Keratinocyte (primary cell): Measurements from ENCODE around the gene SPIRE1. TPM values are rescaled to one million over a fixed set of nuclear protein-coding genes. Genes with fewer than 3 reads are reported as not detected.

Experiments
- DNase-seq: peaks from one replicate; pipeline ENCODE4 v3.0.0-alpha.2; 2011; ENCODE audit warnings: low read depth, missing footprints, low spot score
- FAIRE-seq: peaks from 2 replicates; lab custom pipeline; 2011; peaks lifted over from hg19 to GRCh38; lab: Jason Lieb, UNC
- H2AFZ ChIP-seq: 2 replicates; pipeline ENCODE4 v1.6.0; 2012; ENCODE audit warnings: low read length, control low read depth, inconsistent platforms; ENCODE audit not compliant: control insufficient read depth
- H3K27ac ChIP-seq: 2 replicates; pipeline ENCODE4 v1.5.1; 2011; ENCODE audit warnings: low read length; ENCODE audit not compliant: control insufficient read depth, insufficient read depth
- H3K27me3 ChIP-seq: 3 replicates; pipeline ENCODE4 v1.6.0; 2011; ENCODE audit warnings: low read length; ENCODE audit not compliant: control insufficient read depth, insufficient read depth; ENCODE audit errors: extremely low read depth
- H3K36me3 ChIP-seq, 2 experiments: 2 replicates in 1 of 2; 3 replicates in 1 of 2; pipeline ENCODE4 v1.5.1; 2011; ENCODE audit warnings: low read length in 2 of 2, mild to moderate bottlenecking in 1 of 2; ENCODE audit not compliant: control insufficient read depth in 2 of 2, insufficient read depth in 2 of 2; ENCODE audit errors: extremely low read depth in 1 of 2
- H3K4me1 ChIP-seq: 3 replicates; pipeline ENCODE4 v1.5.1; 2011; ENCODE audit warnings: low read length; ENCODE audit not compliant: control insufficient read depth, insufficient read depth; ENCODE audit errors: extremely low read depth
- H3K4me2 ChIP-seq: 3 replicates; pipeline ENCODE4 v1.6.0; 2011; ENCODE audit warnings: low read depth, low read length; ENCODE audit not compliant: control insufficient read depth, insufficient read depth; ENCODE audit errors: extremely low read depth
- H3K4me3 ChIP-seq, 3 experiments: fragments of 200-600 bp in 1 of 3; sonication (generic) in 1 of 3; 2 replicates in 2 of 3; 3 replicates in 1 of 3; pipeline ENCODE4 v1.5.1; 2011 to 2016; ENCODE audit warnings: low read length in 3 of 3, mild to moderate bottlenecking in 3 of 3, control low read depth in 2 of 3, inconsistent platforms in 1 of 3, low read depth in 1 of 3, mixed read lengths in 1 of 3, mixed run types in 1 of 3, moderate library complexity in 1 of 3; ENCODE audit not compliant: control insufficient read depth in 2 of 3, insufficient read depth in 2 of 3; ENCODE audit errors: extremely low read depth in 1 of 3
- H3K79me2 ChIP-seq: 2 replicates; pipeline ENCODE4 v1.6.0; 2012; ENCODE audit warnings: low read length; ENCODE audit not compliant: control insufficient read depth, insufficient read depth
- H3K9ac ChIP-seq: 3 replicates; pipeline ENCODE4 v1.6.0; 2011; ENCODE audit warnings: low read length; ENCODE audit not compliant: control insufficient read depth, insufficient read depth; ENCODE audit errors: extremely low read depth
- H3K9me1 ChIP-seq: 3 replicates; pipeline ENCODE4 v1.6.0; 2011; ENCODE audit warnings: low read length; ENCODE audit not compliant: control insufficient read depth, insufficient read depth; ENCODE audit errors: extremely low read depth
- H3K9me3 ChIP-seq: 2 replicates; pipeline ENCODE4 v1.5.1; 2012; ENCODE audit warnings: low read depth, low read length; ENCODE audit not compliant: control insufficient read depth
- H4K20me1 ChIP-seq: 3 replicates; pipeline ENCODE4 v1.6.0; 2011; ENCODE audit warnings: low read length; ENCODE audit not compliant: control insufficient read depth, insufficient read depth; ENCODE audit errors: extremely low read depth
- EZH2 ChIP-seq: IDR thresholded peaks from one replicate; pipeline ENCODE4 v1.6.1; 2012; ENCODE audit warnings: inconsistent platforms, mild to moderate bottlenecking, low read length, moderate library complexity
- dilution Hi-C: fragments of 300-500 bp; cut with MboI; formaldehyde crosslinking; loops from one replicate; pipeline ENCODE4 v1.7.0; 2020; ENCODE audit warnings: low sequenced_read_pairs; ENCODE audit not compliant: extremely low pct_ligation_motif_present
- polyA plus RNA-seq, 5 experiments: library from polyadenylated mRNA; depleted of rRNA in 3 of 5; stranded (reverse) in 3 of 5; stranded (forward) in 1 of 5; unstranded in 1 of 5; fragments of >200 nt; gene quantifications; 1 replicate in 1 of 5; 2 replicates in 3 of 5; 3 replicates in 1 of 5; pipeline versions ENCODE4 v1.2.1 to v1.2.3, GENCODE V29; 2011 to 2012; ENCODE audit warnings: missing spikeins in 2 of 5, low read depth in 1 of 5, low replicate concordance in 1 of 5
- TF ChIP-seq, protein P1 (sequence below), 3 experiments: IDR thresholded peaks in 1 of 3; conservative IDR thresholded peaks in 1 of 3; optimal IDR thresholded peaks in 1 of 3; 2 replicates in 2 of 3; 3 replicates in 1 of 3; pipeline versions ENCODE3 to v1.5.1; 2011; ENCODE audit warnings: low read length in 3 of 3, mild to moderate bottlenecking in 3 of 3, moderate library complexity in 2 of 3, control low read depth in 1 of 3, inconsistent platforms in 1 of 3; ENCODE audit not compliant: insufficient read depth in 2 of 3; ENCODE audit errors: extremely low read depth in 1 of 3

SPIRE1 gene
- polyA plus RNA-seq, 1 donor (not counting 4 experiments of a cell fraction or from before 2014, with no cell fraction given): 20.6 TPM

DNA sequence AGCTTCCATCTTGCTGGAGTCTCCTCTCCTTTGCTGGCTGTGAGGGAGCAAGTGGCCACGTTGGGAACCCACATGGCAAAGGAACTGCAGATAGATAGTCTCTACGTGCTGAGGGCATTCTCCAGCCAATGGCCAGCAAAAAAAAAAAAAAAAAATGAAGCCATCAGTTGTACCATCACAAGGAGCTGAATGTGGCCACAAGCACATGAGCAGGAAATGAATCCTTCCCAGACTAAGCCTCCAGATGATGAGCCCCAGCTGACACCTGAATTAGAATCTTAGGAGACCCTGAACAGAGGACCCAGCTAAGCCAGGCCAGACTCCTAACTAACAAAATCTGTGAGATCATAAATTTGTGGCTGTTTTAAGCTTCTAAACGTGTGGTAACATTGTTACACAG is 57.9 kb downstream of the SPIRE1 start:
- no peak for FAIRE-seq
- Histone ChIP-seq H3K9me1 (peaks cover 2% of the 10 kb centered on the region), H3K36me3 (no peaks in the 10 kb centered on the region), H3K79me2 (peaks cover 4% of the 10 kb centered on the region), H3K4me3 (no peak overlapping the region), H3K27me3 (no peaks in the 10 kb centered on the region), H3K4me2 (peak overlapping the region; percentile 20), H3K9me3 (no peaks in the 10 kb centered on the region), H3K4me1 (peaks cover 38% of the 10 kb centered on the region), H4K20me1 (no peaks in the 10 kb centered on the region), H3K9ac (peak overlapping the region; percentile 23), H2AFZ (no peak overlapping the region), H3K27ac (peak overlapping the region; percentile 68)
- dilution Hi-C loops: no loop called here
- no peak for DNase-seq
- TF ChIP-seq EZH2: no peak
- TF ChIP-seq, protein P1, sequence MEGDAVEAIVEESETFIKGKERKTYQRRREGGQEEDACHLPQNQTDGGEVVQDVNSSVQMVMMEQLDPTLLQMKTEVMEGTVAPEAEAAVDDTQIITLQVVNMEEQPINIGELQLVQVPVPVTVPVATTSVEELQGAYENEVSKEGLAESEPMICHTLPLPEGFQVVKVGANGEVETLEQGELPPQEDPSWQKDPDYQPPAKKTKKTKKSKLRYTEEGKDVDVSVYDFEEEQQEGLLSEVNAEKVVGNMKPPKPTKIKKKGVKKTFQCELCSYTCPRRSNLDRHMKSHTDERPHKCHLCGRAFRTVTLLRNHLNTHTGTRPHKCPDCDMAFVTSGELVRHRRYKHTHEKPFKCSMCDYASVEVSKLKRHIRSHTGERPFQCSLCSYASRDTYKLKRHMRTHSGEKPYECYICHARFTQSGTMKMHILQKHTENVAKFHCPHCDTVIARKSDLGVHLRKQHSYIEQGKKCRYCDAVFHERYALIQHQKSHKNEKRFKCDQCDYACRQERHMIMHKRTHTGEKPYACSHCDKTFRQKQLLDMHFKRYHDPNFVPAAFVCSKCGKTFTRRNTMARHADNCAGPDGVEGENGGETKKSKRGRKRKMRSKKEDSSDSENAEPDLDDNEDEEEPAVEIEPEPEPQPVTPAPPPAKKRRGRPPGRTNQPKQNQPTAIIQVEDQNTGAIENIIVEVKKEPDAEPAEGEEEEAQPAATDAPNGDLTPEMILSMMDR (optimal IDR thresholded peaks at IDR 0.05 in 1 of 3, IDR thresholded peaks at IDR 0.05 in 1 of 3, conservative IDR thresholded peaks at IDR 0.05 in 1 of 3; ENCODE audit: extremely low read depth in 1 of 3, insufficient read depth in 2 of 3, low read length in 3 of 3): no peak

DNA sequence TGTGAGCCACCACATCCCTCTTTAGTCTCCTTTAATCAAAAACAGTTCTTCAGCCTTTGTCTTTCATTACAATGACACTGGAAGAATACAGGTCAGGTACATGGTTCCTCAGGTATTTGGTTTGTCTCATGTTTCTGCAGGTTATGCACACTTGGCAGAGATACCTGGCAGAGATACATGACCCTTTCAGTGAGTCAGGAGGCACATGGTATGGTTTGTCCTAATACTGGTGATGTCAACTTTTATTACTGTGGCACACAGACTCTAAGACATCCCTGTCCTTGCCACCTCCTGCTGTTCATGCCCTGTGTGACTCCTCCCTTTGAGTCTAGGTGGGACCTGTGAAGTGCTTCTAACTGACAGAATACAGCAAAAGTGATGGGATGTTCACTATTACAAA is 58.4 kb downstream of the SPIRE1 start:
- Histone ChIP-seq H3K9me1 (peaks cover 2% of the 10 kb centered on the region), H3K79me2 (peaks cover 4% of the 10 kb centered on the region), H3K27ac (peak overlapping the region; percentile 68), H3K4me1 (peaks cover 38% of the 10 kb centered on the region), H3K4me3 (no peak overlapping the region), H3K4me2 (peak overlapping the region; percentile 20), H4K20me1 (no peaks in the 10 kb centered on the region), H3K9me3 (no peaks in the 10 kb centered on the region), H2AFZ (no peak overlapping the region), H3K9ac (peak overlapping the region; percentile 23), H3K27me3 (no peaks in the 10 kb centered on the region), H3K36me3 (no peaks in the 10 kb centered on the region)
- FAIRE-seq (peak; percentile 80), DNase-seq (peak; percentile 13)
- TF ChIP-seq, protein P1 (optimal IDR thresholded peaks at IDR 0.05 in 1 of 3, IDR thresholded peaks at IDR 0.05 in 1 of 3, conservative IDR thresholded peaks at IDR 0.05 in 1 of 3; ENCODE audit: extremely low read depth in 1 of 3, insufficient read depth in 2 of 3, low read length in 3 of 3): no peak
- TF ChIP-seq EZH2: no peak
- dilution Hi-C loops: no loop called here
